GM19468 (cell line): Measurements from ENCODE around the gene AGBL2.
"Not testable (repeated sequence)": the region's sequence is repeated elsewhere in the genome, so short reads cannot be mapped to it uniquely, and the experiment has no call there.

Source experiments
- ATAC-seq: cut with Tn5 transposase; IDR thresholded peaks from one replicate; pipeline ENCODE4 v1.9.1; 2021; ENCODE audit warnings: mild to moderate bottlenecking, moderate library complexity, moderate number of reproducible peaks; ENCODE audit not compliant: unreplicated experiment; ENCODE audit errors: extremely low read depth

The AGBL2 gene

DNA sequence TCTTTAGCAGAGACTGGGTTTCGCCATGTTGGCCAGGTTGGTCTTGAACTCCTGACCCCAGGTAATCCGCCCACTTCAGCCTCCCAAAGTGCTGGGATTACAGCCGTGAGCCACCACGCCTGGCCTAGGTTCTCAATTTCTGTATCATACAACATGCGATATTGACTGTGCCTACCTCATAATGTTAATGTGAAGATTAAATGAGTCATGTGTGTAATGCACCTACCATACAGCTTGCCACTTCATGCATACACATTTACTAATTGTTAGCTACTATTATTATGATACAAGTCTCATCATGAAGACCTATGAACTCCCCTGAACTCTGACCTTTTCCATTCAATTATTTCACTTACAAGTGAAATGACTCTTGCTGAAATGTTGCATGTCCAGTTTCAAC is 25.7 kb downstream of the AGBL2 start:
- ATAC-seq = no peak

GRCh38 chr11:47688991-47689390 is 26.2 kb downstream of the AGBL2 start:
- no peak for ATAC-seq

- ATAC-seq = no peak
These were observed 27.1 kb downstream of the AGBL2 start for GRCh38 chr11:47688111-47688510.

GRCh38 chr11:47686704-47687103 is 28.5 kb downstream of the AGBL2 start:
- ATAC-seq = not testable (repeated sequence)

DNA sequence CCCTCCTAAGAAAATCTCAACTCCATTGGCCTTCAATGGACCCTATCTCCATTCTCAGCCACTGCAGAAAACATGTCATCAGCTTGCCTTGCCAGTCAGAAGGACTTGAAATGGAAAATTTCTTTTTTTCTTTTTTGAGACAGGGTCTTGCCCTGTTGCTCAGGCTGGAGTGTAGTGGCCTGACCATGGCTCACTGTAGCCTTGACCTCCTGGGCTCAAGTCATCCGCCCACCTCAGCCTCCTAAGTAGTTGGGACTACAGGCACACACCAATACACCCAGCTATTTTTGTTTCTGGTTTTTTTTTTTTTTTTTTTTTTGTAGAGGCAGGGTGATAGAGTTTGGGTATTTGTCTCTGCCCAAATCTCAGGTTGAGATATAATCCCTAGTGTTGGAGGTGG is 29.0 kb downstream of the AGBL2 start:
- no peak for ATAC-seq

DNA sequence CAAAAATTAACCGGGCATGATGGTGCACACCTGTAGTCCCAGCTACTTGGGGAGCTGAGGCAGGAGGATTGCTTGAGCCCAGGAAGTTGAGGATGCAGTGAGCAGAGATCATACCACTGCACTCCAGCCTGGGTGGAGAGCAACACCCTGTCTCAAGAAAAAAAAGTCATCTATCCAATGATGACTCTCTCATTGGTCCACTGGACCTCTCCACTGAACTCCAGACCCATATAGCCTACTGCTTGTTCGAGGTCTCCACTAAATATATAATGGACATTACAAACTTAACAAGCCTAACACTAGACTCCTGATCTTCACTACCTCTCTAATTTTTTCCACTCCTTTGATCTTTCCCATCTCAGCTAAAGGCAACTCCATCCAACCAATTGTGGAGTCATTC is 39.3 kb downstream of the AGBL2 start:
- ATAC-seq = no peak

DNA sequence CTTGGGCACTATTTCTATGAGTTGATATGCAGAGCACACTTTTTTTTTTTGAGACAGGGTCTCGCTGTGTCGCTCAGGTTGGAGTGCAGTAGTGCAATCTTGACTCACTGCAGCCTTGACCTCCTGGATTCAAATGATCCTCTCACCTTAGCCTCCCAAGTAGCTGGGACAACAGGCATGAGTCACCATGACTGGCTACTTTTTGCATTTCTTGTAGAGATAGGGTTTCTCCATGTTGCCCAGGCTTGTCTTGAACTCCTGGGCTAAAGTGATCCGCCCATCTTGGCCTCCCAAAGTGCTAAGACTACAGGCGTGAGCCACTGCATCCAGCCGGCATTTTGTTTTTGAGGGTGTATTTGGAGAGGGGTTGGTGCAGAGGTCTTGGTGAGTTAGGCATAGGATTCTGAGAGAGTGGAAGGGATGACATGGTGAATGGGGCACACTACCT is 42.9 kb downstream of the AGBL2 start:
- ATAC-seq = no peak

GRCh38 chr11:47669856-47670255 is 45.3 kb downstream of the AGBL2 start:
- ATAC-seq = no peak

GRCh38 chr11:47668665-47669064 is 46.5 kb downstream of the AGBL2 start:
- no peak for ATAC-seq

DNA sequence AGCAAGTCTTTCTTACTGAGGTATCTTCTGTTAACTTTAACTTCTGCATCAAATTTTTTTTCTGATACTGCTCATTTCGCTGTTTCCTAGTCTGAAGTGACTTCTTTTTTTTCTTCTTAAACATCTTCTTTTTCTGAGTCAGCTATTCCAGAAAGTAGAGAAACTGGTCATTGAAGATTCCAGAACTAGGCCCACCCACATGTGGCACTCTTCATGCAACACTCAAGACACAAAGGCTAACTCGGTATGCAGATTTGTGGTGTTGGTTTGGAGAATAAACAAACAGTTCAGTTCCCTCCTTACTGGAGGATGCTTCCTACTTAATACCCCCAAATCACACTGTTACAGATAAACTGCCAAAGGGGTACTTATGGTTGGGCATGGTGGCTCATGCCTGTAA is 47.6 kb downstream of the AGBL2 start:
- no peak for ATAC-seq

DNA sequence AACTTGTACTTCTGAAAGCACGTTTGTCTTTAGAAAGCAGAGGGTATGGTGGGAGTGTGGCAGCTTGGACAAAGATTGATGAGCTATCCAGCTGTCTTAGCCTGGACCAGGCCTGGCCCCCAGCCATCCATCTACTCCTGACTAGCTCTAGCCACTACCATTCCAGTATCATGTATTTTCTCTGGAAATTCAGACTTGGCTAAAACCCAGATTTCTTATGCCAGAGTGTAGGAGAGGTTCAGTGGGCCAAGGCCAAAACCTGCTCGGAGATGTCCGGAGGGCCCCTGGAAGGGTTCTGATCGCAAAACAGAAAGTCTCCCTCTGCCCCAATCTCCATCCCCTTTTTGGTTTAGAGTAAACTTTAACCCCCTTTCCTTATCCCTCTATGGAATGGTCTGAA is 48.0 kb downstream of the AGBL2 start:
- ATAC-seq = no peak

- ATAC-seq = not testable (repeated sequence)
These were observed 50.2 kb downstream of the AGBL2 start for GRCh38 chr11:47664936-47665335.

DNA sequence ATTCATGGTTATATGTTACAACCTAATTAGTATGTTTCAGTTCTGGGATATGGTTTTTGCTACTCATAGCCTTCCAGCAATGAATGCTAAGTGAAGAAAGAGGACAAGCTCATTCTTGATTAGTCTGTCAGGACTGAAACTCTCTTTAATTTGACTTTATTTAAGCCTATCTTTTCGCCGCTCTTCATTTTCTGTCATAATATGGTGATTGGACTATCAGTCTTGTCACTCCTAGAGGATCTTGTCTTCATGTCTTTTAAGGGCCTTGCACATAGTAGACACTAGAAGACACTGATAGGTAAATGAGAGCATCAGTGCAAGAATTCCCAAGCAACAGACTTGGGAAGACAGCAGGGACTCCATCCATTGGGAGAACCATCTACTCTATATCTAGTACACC is 53.9 kb downstream of the AGBL2 start:
- no peak for ATAC-seq

- ATAC-seq = no peak
These were observed 55.9 kb downstream of the AGBL2 start for GRCh38 chr11:47659276-47659675.

DNA sequence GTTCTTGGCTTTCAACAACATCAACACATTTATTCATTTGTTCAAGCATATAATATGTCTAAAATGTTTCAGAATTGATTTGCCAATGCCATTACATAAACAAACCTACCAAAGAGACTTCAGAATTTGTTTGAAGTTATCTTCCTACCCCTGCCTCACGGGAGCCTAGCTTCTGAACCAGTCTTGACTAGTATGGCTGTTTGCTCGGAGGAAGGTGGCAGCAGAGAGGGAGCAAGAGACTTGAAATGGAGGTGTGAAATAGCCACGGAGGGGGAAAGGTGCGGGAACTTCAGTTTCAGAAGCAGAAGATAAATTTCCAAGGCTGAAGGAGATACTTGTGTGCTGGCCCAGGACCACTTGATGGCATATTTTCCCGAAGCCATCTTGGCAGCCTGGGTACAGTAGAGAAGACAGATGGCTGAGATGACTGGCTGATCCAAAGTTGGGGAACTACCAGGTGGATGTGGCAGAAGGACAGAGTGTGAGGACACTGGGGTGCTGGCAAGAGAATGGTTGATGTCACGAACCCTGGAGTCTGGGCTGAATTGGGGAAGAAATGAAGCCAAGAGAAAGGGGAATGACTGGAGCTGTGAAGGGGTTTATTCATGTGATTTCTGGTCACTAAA is 58.8 kb downstream of the AGBL2 start:
- no peak for ATAC-seq

GRCh38 chr11:47651818-47652469 is 63.2 kb downstream of the AGBL2 start:
- no peak for ATAC-seq

DNA sequence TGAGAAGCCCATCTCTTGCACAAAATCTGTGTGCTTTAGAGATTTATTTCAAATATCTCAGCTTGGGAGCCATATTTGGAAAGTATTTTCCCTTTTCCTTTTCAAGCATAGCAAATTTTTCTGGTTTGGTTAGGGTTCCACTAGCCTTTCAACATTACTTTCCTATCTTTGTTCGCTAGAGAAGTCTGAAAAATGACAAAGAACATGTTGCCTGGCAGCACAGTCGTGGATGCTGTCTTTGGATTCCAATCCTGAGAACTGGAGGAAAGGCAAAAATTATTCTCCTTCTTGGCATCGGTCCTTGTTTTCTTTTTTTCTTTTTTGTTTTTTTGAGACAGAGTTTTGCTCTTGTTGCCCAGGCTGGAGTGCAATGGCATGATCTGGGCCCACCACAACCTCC is 65.9 kb downstream of the AGBL2 start:
- no peak for ATAC-seq

- ATAC-seq = no peak
These were observed 69.2 kb downstream of the AGBL2 start for GRCh38 chr11:47646019-47646418.

GRCh38 chr11:47645500-47645899 is 69.7 kb downstream of the AGBL2 start:
- ATAC-seq = no peak

DNA sequence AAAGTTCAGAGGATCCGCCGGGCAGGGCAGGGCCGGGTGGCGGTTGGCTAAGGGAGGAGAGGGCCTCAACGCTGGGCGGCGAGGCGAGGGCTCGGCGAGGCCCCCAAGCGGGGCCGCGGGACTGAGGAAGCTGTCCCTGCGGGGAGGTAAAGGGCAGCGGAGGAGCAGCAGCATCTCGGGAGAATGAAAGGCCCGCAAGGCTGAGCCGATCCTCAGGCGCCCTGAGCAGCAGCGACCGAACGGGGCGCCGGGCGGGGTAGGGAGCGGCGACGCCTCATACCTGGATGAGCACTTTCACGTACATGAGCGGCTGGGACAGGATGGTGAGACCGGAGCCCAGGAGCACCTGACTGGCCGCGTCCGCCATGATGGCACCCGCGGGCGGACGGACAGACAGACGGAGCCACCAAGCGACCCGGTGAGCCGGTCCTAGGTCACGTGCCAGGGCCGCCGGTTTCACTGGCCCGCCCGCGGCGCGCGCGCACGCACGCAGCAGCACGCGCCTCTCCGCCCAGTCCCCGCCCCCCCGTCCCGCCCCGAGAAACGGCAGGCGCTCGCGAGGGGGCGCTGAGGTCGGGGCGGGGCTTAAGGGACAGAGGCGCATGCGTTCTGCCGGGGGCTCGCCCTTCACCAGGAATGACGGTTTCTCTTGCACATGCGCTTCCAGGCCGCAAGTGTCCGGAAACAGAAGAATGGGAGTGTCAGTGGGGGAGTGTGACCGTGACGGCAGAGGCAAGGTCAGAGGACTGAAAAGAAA is 72.9 kb downstream of the AGBL2 start, which contains the start of gene MTCH2:
Gene MTCH2, minus strand, starts transcription at position 461 of the 757 bp plus-strand sequence. Its CDS starts 94 bp downstream, at position 367.
- ATAC-seq = peak; percentile 79

GRCh38 chr11:47641600-47642098 is 73.5 kb downstream of the AGBL2 start:
- no peak for ATAC-seq
